Vagina (tissue), 2 donors: ENCODE data around the gene TFAP2D.

Experiments used
- CTCF ChIP-seq, 3 experiments: fragments of 450-650 bp in 2 of 3; fragments of 200-600 bp in 1 of 3; sonication (generic) in 1 of 3; IDR thresholded peaks; one replicate each; pipeline ENCODE4 v1.5.1; 2017 to 2019; ENCODE audit warnings: antibody characterized with exemption in 3 of 3, mild to moderate bottlenecking in 2 of 3, moderate library complexity in 2 of 3
- POLR2A ChIP-seq, 2 donors: fragments of 450-650 bp; IDR thresholded peaks; one replicate each; pipeline ENCODE4 v1.6.1; 2017; ENCODE audit warnings: antibody characterized with exemption in 2 of 2, mild to moderate bottlenecking in 2 of 2, moderate library complexity in 2 of 2

GRCh38 chr6:50724381-50725124 is 11.2 kb downstream of the TFAP2D start:
- TF ChIP-seq POLR2A (IDR thresholded peaks at IDR 0.05) (no peak), CTCF (IDR thresholded peaks at IDR 0.05) (no peak)
